ENCODE results near the gene URB1.
"Not testable (repeated sequence)": the region's sequence is repeated elsewhere in the genome, so short reads cannot be mapped to it uniquely, and the experiment has no call there.

The URB1 gene

GRCh38 chr21:32412162-32413014, 19.6 kb upstream of the URB1 start, which contains the start of gene EVA1C:
TSS of gene EVA1C (plus strand) at chr21:32412706. CDS start at chr21:32412854, 148 bp downstream.
- DNase-seq, result peak; percentile 64

DNA sequence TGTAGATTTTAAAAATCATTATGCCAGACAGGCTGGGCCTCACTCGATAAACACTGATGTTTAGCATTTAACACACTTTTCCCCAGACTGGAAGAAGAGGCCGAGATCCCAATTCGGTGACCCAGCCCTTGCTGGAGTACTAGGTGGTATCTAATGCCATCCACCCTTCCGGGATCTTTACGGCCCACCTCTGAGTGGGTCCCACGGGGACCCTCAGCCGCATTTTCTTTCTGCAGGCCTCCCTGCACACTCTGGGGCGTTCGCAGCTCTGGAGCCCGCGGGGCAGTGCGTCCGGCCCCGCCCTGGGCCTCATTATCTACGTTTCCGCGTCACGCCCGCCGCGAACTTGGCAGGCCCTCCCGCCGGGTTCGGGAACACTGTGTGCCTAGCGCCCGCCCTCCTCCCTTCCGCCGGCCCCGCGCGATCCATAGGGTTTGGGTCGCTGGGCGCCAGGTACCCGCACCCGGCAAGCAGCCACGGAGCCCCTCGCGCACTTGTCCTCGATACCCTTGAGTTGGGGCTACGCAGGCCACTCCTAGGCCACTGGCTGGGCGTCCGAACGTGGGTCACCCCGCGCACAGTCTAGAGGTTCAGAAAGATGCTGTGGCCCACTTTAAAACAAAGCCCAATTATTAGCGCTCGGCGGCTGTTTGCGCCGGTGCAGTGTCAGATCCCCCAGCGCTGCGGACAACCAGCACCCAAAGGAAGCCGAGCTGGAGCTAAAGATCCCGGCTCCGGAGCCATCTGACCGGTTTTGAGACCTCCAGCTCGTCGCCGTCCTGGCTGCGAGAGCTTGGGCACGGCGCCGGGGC, 18.7 kb upstream of the URB1 start:
- DNase-seq, result peak; percentile 15

DNA sequence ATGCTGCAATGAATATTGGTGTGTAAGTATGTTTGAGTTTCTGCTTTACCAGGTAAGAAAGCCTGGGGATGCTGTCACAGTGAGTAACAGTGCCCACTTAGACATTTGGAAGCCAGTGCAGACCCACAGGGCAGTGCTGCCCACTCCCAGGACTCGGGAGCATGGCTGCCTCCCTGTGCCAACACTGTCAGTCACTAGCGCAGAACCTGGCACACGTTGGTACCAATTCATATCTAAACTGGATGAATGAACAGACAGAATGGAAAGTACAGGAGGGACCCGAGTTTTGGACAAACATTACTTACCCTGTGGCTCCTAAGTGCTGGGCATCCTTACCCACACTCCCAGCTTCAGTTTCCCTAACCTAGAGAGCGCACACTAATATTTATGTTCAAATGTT, 18.1 kb upstream of the URB1 start:
- no peak for DNase-seq

GRCh38 chr21:32410291-32410690, 17.5 kb upstream of the URB1 start:
- no peak for DNase-seq

- DNase-seq, result no peak
These were observed 13.6 kb upstream of the URB1 start for GRCh38 chr21:32406405-32406804.

DNA sequence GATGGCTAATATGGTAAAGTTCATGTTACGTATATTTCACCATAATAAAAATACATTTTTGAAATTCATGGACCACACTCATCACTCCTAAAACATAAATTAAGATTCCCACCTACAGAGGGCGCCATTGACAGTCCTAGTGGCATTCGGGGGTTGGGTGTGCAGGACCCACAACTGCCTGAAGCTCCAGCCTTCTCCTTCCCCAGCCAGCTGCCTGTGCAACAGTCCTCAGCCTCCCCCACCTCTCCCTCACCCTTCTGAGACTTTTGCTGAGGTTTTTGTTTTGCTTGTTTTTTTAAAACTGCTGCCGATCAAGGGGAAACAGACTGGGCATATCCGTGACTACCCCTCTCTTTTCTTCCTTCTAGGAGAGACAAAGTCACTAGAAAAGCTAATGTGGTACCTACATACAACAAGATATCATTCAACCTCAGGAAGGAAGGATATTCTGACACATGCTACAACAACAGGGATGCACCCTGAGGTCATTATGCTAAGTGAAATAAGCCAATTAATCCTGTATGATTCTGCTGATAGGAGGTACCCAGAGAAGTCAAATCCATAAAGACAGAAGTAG, 10.5 kb upstream of the URB1 start:
- peak; percentile 25 for DNase-seq

DNA sequence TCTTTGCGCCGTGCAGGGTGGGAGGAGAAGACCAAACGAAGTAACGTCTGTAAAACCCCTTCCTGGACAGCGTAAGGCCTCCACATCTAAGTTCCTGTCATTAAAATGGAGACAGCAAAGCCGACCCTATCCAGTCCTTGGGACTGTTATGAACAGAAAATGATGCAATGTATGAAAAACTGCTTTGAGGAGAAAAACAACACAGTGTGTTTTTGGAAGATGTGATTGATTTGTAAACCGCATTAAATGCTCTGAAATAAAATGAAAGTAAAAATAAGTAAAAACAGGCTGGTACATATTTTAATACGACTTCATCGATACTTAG, 827 bp upstream of the URB1 start:
- no peak for DNase-seq

DNA sequence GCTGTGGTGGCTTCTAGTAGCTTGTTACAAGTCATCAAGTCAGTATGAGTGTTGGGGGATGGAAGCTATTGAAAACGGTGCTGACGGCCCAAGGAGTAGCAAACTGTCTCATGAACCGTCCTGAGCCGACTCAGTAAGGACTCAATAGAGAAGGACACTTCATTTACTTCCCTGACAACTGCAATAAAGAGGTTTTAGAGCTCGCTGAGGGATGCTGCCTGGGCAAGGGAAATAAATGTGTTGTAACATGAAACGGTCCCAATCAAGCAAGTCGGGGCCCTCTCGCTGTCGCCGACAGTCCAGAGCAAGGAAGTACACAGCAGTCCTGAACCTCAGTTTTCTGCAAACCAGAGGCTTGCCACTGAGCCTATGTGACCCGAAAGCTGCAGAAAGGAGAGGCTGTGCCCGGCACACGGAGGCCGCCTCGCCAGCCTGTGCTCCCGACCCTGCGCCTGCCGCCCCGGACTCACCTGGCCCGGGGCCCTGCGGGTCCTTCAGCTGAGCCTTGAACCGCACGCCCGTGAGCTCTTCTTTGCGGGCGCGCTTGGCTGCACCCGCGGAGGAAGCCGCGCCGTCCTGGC, 423 bp downstream of the URB1 start:
- no peak for DNase-seq

- DNase-seq, result no peak
These were observed 1.1 kb downstream of the URB1 start for GRCh38 chr21:32391755-32392154.

GRCh38 chr21:32390537-32391224, 2.1 kb downstream of the URB1 start:
- DNase-seq, result not testable (repeated sequence)

- no peak for DNase-seq
These were observed 3.3 kb downstream of the URB1 start for GRCh38 chr21:32389337-32390015.

DNA sequence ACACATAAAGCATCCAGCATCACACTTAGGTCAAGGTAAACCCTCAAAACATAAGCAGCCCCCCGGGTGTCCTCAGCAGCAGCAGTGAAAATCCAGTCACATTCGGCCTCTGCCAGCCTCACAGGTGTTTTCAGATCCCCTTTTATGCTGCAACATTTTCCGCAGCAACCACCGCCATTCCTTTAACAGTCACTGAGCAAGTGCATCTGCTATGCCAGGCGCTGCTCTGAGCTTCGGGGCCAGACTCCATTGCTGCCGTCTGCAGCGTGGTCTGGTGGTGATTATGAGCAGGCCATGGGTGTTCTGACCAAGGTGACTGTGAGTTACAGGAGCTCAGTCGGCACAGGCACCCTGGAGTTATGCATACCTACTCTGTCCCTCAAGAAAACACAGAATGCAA, 4.5 kb downstream of the URB1 start:
- no peak for DNase-seq

GRCh38 chr21:32387151-32387550, 5.7 kb downstream of the URB1 start:
- no peak for DNase-seq

GRCh38 chr21:32386195-32386870, 6.5 kb downstream of the URB1 start:
- DNase-seq, result no peak

DNA sequence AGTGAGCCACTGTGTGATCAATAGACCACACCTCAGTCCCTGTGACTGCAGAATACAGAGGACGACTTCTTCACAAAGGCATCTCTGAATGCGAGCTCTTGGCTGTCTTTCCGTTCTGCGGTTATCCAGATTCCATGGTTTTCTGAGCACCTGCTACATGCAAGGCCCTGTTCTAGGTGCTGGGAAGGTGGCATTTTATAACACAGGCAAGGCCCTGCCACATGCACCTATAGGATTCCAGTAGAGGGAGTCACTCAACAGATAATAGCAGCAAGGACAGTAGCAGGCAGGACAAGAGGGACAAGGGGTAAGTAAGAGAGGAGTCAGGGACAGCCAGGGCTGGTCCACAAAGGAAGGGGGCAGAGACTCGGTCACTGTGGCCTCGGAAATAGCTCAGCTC, 9.0 kb downstream of the URB1 start:
- DNase-seq, result no peak

DNA sequence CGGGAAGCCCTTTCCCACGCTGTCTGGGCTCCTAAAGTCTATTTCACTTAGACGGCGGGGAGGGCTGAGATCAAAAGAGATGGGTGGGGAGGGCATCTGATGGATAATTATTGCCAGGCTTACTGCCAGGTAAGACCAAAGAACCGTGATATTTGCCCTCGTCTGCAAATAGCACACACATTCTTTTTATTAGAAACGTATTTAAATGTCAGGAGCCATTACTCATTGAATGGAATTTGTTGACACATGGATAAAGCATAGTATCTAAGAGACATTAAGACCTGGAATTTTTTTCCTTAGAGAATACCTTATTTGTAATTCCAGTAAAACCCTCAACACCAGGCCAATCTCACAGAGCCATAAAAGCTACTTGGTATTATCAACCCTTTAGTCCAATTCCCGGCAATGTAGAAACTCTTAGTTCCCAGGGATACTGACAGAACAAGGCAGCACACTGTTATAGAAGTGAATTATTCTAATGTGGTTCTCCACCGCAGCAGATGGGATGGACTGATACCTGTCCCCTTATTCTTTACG, 10.6 kb downstream of the URB1 start:
- no peak for DNase-seq

- DNase-seq, result no peak
These were observed 11.2 kb downstream of the URB1 start for GRCh38 chr21:32381571-32381970.

GRCh38 chr21:32380940-32381339, 11.9 kb downstream of the URB1 start:
- no peak for DNase-seq

DNA sequence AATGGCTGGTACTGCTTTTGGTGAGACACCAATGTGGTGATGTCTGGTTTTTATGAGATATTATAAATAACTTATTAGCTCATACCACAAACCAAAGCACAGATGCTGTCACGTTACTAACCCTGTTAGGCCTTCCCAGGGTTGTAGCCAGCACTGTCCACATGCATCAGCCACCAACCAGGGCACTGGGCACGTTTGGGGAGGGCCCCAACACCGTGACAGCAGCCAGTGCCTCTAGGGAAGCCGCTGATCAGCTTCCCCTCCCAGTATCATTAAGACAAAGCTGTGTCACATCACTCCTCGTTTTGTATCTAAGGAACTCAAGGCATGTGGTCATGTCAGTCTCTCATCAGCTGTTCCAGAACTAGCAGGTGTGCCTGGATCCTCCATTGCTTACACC, 13.9 kb downstream of the URB1 start:
- DNase-seq, result no peak

DNA sequence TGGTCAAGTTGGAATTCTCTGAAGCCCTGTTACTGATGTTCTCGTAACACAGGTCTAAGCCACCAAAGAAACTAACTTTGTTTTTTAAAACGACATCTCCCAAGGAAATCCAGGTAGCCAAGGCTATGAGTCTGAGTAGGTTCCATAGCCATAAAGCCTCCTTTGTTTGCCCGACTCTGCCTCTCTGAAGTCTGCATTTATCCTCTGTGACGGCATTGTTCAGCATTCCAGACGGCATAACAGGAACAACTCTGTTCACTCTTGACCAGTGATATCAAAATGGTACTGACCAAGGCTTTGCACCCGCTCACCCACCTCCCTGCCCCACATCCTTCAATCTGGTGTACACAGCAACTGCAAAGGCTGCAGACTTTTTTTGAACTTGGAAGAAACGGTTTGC, 14.8 kb downstream of the URB1 start:
- no peak for DNase-seq

GRCh38 chr21:32377506-32377905, 15.3 kb downstream of the URB1 start:
- no peak for DNase-seq
